PC-3 (cell line): Measurements from ENCODE around the gene KMT2C. TPM values are rescaled to one million over a fixed set of nuclear protein-coding genes. Genes with fewer than 3 reads are reported as not detected.
A peak's percentile ranks its signal among the peaks of the same experiment; 100 is the strongest.
"Not testable (repeated sequence)": the region's sequence is repeated elsewhere in the genome, so short reads cannot be mapped to it uniquely, and the experiment has no call there.

ENCODE experiments used
- ATAC-seq: fragments of 200-7000 bp; cut with Tn5 transposase; 2 replicates; pipeline ENCODE4 v1.9.1; 2020; ENCODE audit warnings: mild to moderate bottlenecking, moderate library complexity
- BruUV-seq: library from RNA; stranded (reverse); fragments of 400-500 nt; replicated peaks from 2 replicates; lab custom pipeline; 2021; lab: Mats Ljungman, UMichigan
- CTCF ChIA-PET: fragments of 300-600 bp; sonication (Branson Sonifier 250); formaldehyde crosslinking; loops from one replicate; lab custom pipeline; 2022; ENCODE audit warnings: antibody characterized with exemption; lab: Charles Lee
- POLR2A ChIA-PET: fragments of 300-600 bp; sonication (Branson Sonifier 250); formaldehyde crosslinking; loops from one replicate; lab custom pipeline; 2022; ENCODE audit warnings: antibody characterized with exemption; ENCODE audit not compliant: unreplicated experiment; lab: Charles Lee
- DNase-seq: peaks from one replicate; pipeline ENCODE4 v3.0.0-alpha.2; 2015
- H2AFZ ChIP-seq: fragments of 300-600 bp; sonication (generic); 2 replicates; pipeline ENCODE4 v1.6.0; 2016; ENCODE audit warnings: antibody characterized with exemption, low read length
- H3F3A ChIP-seq: fragments of 300-600 bp; sonication (generic); one replicate; pipeline ENCODE4 v1.6.0; 2017; ENCODE audit warnings: antibody characterized with exemption, low read length, control low read depth, mild to moderate bottlenecking; ENCODE audit not compliant: unreplicated experiment
- H3K27ac ChIP-seq: fragments of 300-600 bp; sonication (generic); 2 replicates; pipeline ENCODE4 v1.5.1; 2016; ENCODE audit warnings: mild to moderate bottlenecking, low read length
- H3K27me3 ChIP-seq: fragments of 300-600 bp; sonication (generic); 2 replicates; pipeline ENCODE4 v1.6.1; 2016; ENCODE audit warnings: low read length, mixed read lengths
- H3K36me3 ChIP-seq: fragments of 300-600 bp; sonication (generic); 2 replicates; pipeline ENCODE4 v1.6.1; 2016; ENCODE audit warnings: low read depth, mixed run types, low read length, mixed read lengths
- H3K4me1 ChIP-seq: fragments of 300-600 bp; sonication (generic); 2 replicates; pipeline ENCODE4 v1.5.1; 2016; ENCODE audit warnings: low read length; ENCODE audit not compliant: insufficient read depth
- H3K4me2 ChIP-seq: fragments of 300-600 bp; sonication (generic); 2 replicates; pipeline ENCODE4 v1.6.0; 2016; ENCODE audit warnings: low read length
- H3K4me3 ChIP-seq: fragments of 300-600 bp; sonication (generic); 2 replicates; pipeline ENCODE4 v1.5.1; 2016; ENCODE audit warnings: mild to moderate bottlenecking, low read length, mixed read lengths
- H3K79me2 ChIP-seq: fragments of 300-600 bp; sonication (generic); 2 replicates; pipeline ENCODE4 v1.6.1; 2017; ENCODE audit warnings: low read length, mixed read lengths
- H3K9ac ChIP-seq: fragments of 300-600 bp; sonication (generic); 2 replicates; pipeline ENCODE4 v1.6.0; 2016; ENCODE audit warnings: mild to moderate bottlenecking, low read length
- H3K9me2 ChIP-seq: fragments of 300-600 bp; sonication (generic); replicated peaks from 2 replicates; pipeline ENCODE4 v1.6.1; 2016; ENCODE audit warnings: mixed run types, low read length, mixed read lengths
- H3K9me3 ChIP-seq: fragments of 300-600 bp; sonication (generic); 2 replicates; pipeline ENCODE4 v1.6.1; 2016; ENCODE audit warnings: low read length, mixed read lengths
- H4K20me1 ChIP-seq: fragments of 300-600 bp; sonication (generic); 2 replicates; pipeline ENCODE4 v1.6.1; 2016; ENCODE audit warnings: low read length, mixed read lengths
- CTCF ChIP-seq: fragments of 300-600 bp; sonication (generic); conservative IDR thresholded peaks from 2 replicates; pipeline ENCODE4 v1.5.1; 2017; ENCODE audit warnings: antibody characterized with exemption, low read depth, mild to moderate bottlenecking, low read length
- EZH2 ChIP-seq: fragments of 300-600 bp; sonication (generic); IDR thresholded peaks from one replicate; pipeline ENCODE4 v1.6.1; 2017; ENCODE audit warnings: antibody characterized with exemption, mild to moderate bottlenecking, low read length; ENCODE audit not compliant: unreplicated experiment
- EZH2phosphoT487 ChIP-seq: fragments of 300-600 bp; sonication (generic); IDR thresholded peaks from 2 replicates; pipeline ENCODE4 v1.6.1; 2018; ENCODE audit warnings: mild to moderate bottlenecking, antibody characterized with exemption, low read length, borderline replicate concordance
- intact Hi-C: fragments of 100-400 bp; cut with micrococcal nuclease; formaldehyde crosslinking; loops from 2 replicates; pipeline ENCODE4 v1.9.0; 2023
- total RNA-seq: library from RNA; depleted of rRNA; stranded (reverse); fragments of >200 nt; gene quantifications from 2 replicates; pipeline ENCODE4 v1.2.3, GENCODE V29; 2014

Gene KMT2C
- total RNA-seq, 1 experiment from 2014 or later = 15.3 TPM

DNA sequence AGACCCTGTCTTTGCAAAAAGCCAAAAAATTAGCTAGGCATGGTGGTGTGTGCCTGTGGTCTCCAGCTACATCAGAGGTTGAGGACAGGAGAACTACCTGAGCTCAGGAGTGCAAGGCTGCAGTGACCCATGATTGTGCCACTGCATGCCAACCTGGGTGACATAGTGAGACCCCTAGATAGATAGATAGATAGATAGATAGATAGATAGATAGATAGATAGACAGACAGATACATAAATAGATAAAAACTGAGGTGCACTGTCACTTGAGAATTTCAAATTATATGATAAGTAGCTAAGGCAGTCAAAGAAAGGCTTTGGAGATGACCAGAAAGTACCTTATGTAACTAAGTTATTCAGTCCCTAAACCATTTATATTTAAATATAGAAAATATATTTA lies 231.4 kb downstream of the KMT2C start:
- H3K79me2 ChIP-seq, DNase-seq, H3K27ac ChIP-seq, H3K27me3 ChIP-seq, H3K4me3 ChIP-seq, ATAC-seq, H3F3A ChIP-seq, H4K20me1 ChIP-seq, H2AFZ ChIP-seq, H3K4me2 ChIP-seq, CTCF ChIA-PET, BruUV-seq, H3K9me2 ChIP-seq, H3K9ac ChIP-seq, H3K9me3 ChIP-seq, intact Hi-C loops, H3K4me1 ChIP-seq, POLR2A ChIA-PET, H3K36me3 ChIP-seq: not testable (repeated sequence)

- H3K27me3 ChIP-seq = no peaks in the 10 kb centered on the region
- peaks cover 6% of the 10 kb centered on the region; the same call in 1 of the 2 replicates for H3K4me1 ChIP-seq
- H3K9ac ChIP-seq = no peak overlapping the region
- H2AFZ ChIP-seq = no peak overlapping the region
- BruUV-seq = no TSS peak
- no peaks in the 10 kb centered on the region for H4K20me1 ChIP-seq
- no peaks in the 10 kb centered on the region for H3K79me2 ChIP-seq
- H3K9me2 ChIP-seq = no peaks in the 10 kb centered on the region
- intact Hi-C loops = no loop called here
- TF ChIP-seq EZH2 (no peak), EZH2phosphoT487 (no peak), CTCF (no peak)
- H3K9me3 ChIP-seq = no peaks in the 10 kb centered on the region
- no peaks in the 10 kb centered on the region for H3F3A ChIP-seq
- H3K27ac ChIP-seq = no peak overlapping the region
- ATAC-seq = no peak
- CTCF ChIA-PET = no interaction called here
- H3K4me2 ChIP-seq = no peak overlapping the region
- no peak for DNase-seq
- peaks cover 11% of the 10 kb centered on the region; the same call in 1 of the 2 replicates for H3K36me3 ChIP-seq
- H3K4me3 ChIP-seq = no peak overlapping the region
- POLR2A ChIA-PET = no interaction called here
These were observed 232.7 kb downstream of the KMT2C start for GRCh38 chr7:152203095-152203494.

GRCh38 chr7:152202056-152202455 lies 233.7 kb downstream of the KMT2C start:
- Histone ChIP-seq H4K20me1 (no peaks in the 10 kb centered on the region), H3K4me2 (no peak overlapping the region), H3K79me2 (no peaks in the 10 kb centered on the region), H3K4me1 (peaks cover 6% of the 10 kb centered on the region; the same call in 1 of the 2 replicates), H3K9me2 (no peaks in the 10 kb centered on the region), H3F3A (no peaks in the 10 kb centered on the region), H2AFZ (no peak overlapping the region), H3K9me3 (no peaks in the 10 kb centered on the region), H3K27me3 (no peaks in the 10 kb centered on the region), H3K9ac (no peak overlapping the region), H3K27ac (no peak overlapping the region), H3K36me3 (peaks cover 14% of the 10 kb centered on the region; the same call in 1 of the 2 replicates), H3K4me3 (no peak overlapping the region)
- POLR2A ChIA-PET = no interaction called here
- CTCF ChIA-PET = no interaction called here
- BruUV-seq = no TSS peak
- ATAC-seq = peak; percentile 61
- intact Hi-C loops = no loop called here
- DNase-seq = peak; percentile 32
- TF ChIP-seq CTCF = no peak
- TF ChIP-seq EZH2phosphoT487 = no peak
